ENCODE data around the gene CATSPER1.
"Not testable (repeated sequence)": the region's sequence is repeated elsewhere in the genome, so short reads cannot be mapped to it uniquely, and the experiment has no call there.

CATSPER1 gene

GRCh38 chr11:66051766-66052663 is 25.7 kb upstream of the CATSPER1 start, which contains the start of gene SF3B2:
Gene SF3B2, plus strand, starts transcription at chr11:66052364. Its CDS starts 21 bp downstream, at chr11:66052385.
- DNase-seq (ENCODE audit: low read depth in 2 of 2) = peak; percentile 94 to 97

GRCh38 chr11:66051371-66051765 is 25.1 kb upstream of the CATSPER1 start:
- DNase-seq (ENCODE audit: low read depth in 2 of 2) = no peak

DNA sequence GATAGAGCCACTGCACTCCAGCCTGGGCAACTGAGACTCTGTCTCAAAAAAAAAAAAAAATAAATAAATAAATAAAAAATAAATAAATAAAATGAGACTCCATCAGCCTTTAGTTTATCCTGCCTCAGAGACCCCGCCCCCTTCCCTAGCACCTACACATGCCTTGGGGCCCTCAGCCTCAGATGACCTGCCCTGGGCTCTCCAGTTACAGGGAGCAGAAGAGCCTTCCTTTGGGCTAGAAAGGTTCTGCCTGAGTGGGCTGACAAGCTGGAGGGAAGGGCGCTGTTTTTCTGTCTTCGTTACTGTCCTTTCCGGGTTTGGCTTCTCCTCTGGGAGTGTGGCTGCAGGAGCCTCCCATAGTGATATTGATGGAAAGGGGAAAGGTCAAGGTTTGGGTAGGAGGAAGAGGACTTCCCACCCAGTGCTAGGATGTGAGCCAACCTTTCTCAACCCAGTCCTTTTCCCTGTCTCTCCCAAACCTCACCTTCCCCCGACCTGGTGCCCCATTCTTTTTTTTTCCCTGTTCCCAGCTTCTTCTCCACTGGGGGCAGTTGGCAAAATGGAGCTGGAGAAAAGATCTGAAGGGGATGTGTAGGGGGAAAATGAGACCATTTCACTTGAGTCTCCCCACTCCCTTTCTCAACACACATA is 24.4 kb upstream of the CATSPER1 start:
- DNase-seq (ENCODE audit: low read depth in 2 of 2) = no peak

DNA sequence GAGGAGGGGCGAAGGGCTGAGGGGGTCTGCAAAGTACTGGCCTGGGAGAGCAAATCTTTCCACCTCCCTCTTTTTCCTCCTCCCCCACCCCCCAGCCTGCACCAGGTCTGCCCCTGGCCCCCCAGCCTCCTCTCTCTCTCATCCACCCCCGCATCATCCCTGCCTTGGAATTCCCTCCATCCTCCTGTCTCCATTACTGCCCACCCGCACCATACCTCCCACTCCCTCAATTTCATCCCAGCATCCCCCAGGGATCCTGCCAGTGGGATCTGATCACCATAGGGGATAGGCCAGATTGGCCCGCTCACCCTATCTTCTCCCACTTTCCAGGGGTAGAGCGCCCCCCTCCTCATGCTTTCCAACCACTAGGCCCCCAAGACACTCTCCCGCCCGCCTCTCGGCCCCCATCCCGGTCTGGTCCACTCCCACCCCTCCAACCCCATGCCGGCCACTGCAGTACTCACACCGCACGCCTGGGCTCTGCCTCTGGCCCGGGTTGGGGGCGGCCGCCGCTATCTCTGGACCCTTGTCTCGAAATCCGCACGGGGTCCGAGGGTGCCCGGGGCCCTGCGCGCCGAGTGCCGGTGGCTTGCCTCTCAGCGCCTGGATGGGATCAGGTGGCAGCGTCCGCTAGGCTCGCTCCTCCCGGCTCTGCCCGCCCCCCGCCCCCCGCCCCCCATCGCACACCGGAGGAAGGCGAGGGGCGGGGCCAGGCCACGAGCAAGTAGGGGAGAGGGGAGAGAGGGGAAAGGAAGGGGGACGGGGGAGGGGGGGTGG is 22.5 kb upstream of the CATSPER1 start, which contains the start of gene GAL3ST3:
Gene GAL3ST3, minus strand, starts transcription at position 615 of the 777 bp plus-strand sequence. CDS start 3,746 bp downstream, outside the sequence.
- DNase-seq (ENCODE audit: low read depth in 2 of 2) = no peak

DNA sequence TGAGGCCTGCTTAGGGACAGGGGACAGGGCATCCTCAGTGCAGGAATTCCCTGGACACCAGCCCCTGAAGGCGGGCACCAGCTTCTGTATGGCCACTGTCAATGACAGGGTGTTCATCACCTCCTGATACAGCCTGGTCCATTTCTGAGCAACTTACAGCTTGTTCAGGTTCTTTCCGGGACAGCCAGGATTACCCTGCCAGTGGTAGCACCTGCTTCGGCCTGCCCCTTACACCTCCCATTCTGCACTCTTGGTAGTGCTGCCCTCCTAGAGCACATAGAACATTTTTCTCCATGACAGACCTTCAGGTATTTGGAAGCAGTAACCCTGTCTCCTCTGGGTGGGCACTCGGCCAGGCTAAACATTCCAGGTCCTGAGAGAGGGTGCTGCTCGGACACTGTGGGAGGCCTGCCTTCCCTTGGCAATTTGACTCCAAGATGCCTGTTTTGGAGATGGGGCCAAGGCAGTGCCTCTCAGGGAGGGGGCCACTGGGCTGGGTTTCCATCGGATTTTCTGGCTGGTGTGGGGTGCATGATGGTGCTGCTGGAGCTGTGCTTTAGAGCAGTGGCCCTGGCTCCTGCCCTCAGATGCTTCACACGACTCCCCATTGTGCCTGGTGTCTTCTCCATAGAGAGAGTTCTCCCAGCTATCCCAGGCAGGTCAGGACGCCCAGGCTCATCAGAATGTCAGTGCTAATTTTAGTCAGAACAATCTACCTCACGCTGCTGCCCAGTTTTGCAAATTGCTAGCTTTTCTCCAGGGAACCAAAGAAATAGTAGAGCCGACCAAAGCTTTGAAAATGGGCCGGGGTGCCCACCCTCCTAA is 21.5 kb upstream of the CATSPER1 start:
- no peak for DNase-seq (ENCODE audit: low read depth in 2 of 2)

DNA sequence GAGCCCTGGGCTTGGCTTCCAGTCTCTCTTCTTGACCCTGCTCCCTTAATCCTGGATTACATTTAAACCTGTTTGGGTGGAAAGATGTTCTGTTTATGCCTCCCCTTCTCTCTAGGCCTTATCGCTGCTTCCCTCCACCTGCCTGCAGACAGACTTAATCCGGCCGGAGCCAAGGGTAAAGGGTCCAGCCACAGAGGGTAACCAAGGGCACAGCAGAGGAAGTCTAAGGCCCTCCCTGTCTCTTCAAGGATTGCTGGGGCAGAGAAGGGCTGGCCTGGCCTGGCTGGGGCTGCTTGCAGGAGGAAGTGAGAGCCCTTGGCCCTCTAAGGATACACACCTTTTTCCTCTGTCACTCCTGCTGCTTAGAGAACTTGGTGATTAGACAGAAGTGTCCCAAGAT is 20.6 kb upstream of the CATSPER1 start:
- DNase-seq (ENCODE audit: low read depth in 2 of 2) = no peak

DNA sequence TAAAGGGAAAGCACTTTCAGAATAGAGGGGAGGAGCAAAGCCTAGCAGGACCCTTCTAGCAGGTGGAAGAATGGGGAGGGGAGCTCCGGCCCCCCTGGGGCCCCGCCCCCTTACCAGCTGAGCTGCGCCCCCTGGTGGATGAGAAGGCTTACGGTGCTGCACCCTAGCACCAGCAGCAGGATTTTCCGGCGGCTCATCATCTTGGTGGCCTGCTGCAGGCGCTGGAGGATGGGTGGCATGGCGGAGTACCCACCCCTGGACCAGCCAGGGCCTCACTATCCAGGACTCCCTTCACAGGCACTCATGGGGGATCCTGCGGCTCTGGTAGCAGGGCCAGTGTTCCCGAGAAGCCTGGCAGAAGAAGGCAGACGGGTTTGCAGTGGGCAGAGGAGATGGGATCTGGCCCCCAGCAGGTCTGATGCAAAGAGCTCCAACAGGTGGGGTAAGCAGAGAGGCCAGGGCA is 18.9 kb upstream of the CATSPER1 start:
- DNase-seq (ENCODE audit: low read depth in 2 of 2) = no peak

DNA sequence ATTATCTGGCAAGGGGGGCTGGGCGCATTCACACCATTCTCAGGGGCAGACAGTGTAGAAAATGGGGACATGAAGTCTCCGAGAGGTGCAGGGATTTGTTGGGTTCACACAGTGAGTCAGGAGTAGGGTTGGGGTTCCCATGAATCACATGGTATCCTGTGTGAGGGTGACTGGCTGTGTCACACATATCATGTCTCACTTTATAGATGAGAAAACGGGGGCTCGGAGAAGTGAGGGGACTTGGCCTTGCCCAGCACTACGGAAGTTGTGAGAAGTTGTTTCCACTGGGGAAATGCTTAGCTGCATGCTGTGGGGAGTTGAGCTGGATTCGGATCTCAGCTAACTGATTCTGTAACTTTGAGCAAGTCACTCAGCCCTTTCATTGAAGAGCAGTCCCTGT is 18.5 kb upstream of the CATSPER1 start:
- DNase-seq (ENCODE audit: low read depth in 2 of 2) = no peak

DNA sequence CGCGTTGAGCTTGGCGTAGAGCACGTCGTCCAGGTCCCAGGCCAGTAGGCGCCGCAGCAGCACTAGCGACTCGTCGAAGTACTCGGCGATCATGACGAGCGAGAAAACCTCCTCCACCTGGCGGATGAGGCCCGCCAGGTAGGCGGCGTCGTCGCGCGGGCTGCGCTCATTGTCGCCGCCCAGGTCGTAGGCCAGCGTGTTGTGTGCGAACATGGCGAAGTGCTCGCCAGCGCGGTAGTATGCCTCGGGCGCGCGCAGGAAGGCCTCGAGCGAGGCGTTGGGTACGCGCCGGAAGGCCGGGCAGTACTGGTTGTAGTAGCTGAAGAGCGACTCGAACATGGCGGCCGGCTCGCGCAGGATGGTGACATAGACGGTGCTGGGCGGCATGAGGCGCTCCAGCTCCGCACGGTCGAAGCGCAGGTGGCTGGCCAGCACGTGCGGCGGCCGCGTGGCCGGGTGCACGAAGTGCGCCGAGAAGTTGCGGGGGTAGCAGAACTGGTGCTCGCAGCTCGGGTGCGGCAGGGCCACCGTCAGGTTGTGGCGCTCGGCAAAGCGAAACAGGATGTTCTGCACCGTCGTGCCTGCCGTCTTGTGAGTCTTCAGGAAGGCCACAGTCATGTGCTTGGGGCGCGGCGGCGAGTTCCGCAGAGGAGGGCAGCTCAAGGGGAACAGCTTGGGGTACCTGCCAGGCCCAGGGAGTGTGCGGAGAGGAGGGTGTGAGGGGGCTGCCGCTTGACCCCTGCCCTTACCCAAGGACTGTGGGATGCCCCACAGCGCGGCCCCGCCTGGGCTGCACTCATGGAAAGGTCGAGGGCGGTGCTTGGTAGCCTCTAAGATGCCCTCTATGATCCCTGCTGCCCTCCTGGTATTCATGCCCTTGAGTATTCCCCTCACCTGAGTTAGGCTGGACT is 17.0 kb upstream of the CATSPER1 start:
- no peak for DNase-seq (ENCODE audit: low read depth in 2 of 2)

- DNase-seq (ENCODE audit: low read depth in 2 of 2) = no peak
Measured at GRCh38 chr11:66042227-66042995, 16.1 kb upstream of the CATSPER1 start.

DNA sequence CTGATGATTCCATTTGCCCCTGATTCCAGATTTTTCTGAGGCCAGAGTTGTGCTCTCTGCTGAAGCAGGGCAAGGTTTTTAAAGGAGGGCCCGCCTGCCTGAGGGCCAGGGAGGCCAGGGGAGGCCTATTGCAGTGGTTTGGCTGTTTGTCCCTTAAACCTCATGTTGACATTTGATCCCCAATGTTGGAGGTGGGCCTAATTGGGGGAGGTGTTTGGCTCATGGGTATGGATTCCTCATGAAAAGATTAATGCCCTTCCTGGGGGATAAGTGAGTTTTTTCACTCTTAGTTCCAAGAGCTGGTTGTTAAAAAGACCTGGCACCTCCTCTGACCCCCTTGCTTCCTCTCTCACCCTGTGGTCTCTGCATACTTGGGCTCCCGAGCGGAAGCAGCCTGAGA is 13.5 kb upstream of the CATSPER1 start:
- DNase-seq (ENCODE audit: low read depth in 2 of 2) = no peak

- no peak for DNase-seq (ENCODE audit: low read depth in 2 of 2)
Measured at GRCh38 chr11:66037327-66037726, 11.0 kb upstream of the CATSPER1 start.

DNA sequence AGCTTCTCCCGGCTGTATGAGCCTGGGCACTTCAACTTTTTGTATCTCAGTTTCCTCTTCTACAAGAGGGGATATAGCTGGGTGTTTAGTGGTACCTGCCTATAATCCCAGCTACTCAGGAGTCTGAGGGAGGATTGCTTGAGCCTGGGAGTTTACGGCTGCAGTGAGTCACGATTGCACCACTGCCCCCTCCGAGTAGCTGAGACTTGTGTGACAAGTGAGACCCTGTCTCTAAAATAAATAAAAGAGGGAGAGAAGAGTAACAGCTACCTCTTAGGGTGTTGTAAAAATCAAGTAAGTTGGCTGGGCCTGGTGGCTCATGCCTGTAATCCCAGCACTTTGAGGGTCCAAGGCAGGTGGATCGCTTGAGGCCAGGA is 10.0 kb upstream of the CATSPER1 start:
- no peak for DNase-seq (ENCODE audit: low read depth in 2 of 2)

GRCh38 chr11:66035653-66036333 is 9.5 kb upstream of the CATSPER1 start:
- DNase-seq (ENCODE audit: low read depth in 2 of 2) = no peak

GRCh38 chr11:66032957-66033735 is 6.9 kb upstream of the CATSPER1 start:
- no peak for DNase-seq (ENCODE audit: low read depth in 2 of 2)

DNA sequence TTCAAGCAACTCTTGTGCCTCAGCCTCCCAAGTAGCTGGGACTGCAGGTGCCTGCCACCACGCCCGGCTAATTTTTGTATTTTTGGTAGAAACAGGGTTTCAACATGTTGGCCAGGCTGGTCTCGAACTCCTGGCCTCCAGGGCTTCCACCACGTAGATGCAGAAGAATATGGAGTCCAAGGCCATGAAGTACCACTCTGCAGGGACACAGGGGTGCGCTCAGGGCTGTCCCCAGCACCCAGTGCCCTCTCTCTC is 3.2 kb downstream of the CATSPER1 start:
- not testable (repeated sequence) for DNase-seq (ENCODE audit: low read depth in 2 of 2)

- DNase-seq (ENCODE audit: low read depth in 2 of 2) = peak in 1 of 2 experiments; percentile 6
Measured at GRCh38 chr11:66022401-66023185, 3.7 kb downstream of the CATSPER1 start.
